ENCODE measurements around the gene MLF1.

DNA sequence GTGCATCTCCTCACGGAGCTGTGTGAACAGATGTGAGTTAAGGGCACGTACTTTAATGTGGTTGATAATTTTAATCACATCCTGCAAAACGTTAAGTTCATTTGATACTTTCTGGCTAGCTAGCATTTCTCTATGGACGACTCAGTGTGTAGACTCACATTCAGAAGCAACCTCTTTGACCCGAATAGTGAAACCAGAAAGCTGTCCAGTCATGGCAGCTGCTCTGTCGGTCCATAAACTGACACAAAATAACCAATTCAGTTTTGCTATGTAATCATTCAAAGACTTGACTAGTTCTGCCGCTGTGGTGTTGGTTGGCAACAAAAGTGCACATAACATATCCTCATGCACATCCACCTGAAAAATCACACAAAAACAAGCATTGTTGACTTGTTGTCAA, 69.7 kb downstream of the MLF1 start:
- no peak for TF ChIP-seq EZH2 (IDR thresholded peaks at IDR 0.05; ENCODE audit: borderline replicate concordance, insufficient read depth, low read depth, low read length, poor library complexity, severe bottlenecking)
- TF ChIP-seq, protein P1, sequence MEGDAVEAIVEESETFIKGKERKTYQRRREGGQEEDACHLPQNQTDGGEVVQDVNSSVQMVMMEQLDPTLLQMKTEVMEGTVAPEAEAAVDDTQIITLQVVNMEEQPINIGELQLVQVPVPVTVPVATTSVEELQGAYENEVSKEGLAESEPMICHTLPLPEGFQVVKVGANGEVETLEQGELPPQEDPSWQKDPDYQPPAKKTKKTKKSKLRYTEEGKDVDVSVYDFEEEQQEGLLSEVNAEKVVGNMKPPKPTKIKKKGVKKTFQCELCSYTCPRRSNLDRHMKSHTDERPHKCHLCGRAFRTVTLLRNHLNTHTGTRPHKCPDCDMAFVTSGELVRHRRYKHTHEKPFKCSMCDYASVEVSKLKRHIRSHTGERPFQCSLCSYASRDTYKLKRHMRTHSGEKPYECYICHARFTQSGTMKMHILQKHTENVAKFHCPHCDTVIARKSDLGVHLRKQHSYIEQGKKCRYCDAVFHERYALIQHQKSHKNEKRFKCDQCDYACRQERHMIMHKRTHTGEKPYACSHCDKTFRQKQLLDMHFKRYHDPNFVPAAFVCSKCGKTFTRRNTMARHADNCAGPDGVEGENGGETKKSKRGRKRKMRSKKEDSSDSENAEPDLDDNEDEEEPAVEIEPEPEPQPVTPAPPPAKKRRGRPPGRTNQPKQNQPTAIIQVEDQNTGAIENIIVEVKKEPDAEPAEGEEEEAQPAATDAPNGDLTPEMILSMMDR (IDR thresholded peaks at IDR 0.05) = no peak

Data from B cell (primary cell).